DMS 273 (cell line): ENCODE data around the gene DEPP1.

ENCODE experiments used
- DNase-seq: peaks from one replicate; lab custom pipeline; 2025; ENCODE audit not compliant: unreplicated experiment; lab: John Stamatoyannopoulos, UW

The DEPP1 gene

GRCh38 chr10:44993922-44994751, 15.5 kb upstream of the DEPP1 start:
- no peak for DNase-seq

GRCh38 chr10:44993226-44993921, 14.8 kb upstream of the DEPP1 start:
- DNase-seq: no peak

DNA sequence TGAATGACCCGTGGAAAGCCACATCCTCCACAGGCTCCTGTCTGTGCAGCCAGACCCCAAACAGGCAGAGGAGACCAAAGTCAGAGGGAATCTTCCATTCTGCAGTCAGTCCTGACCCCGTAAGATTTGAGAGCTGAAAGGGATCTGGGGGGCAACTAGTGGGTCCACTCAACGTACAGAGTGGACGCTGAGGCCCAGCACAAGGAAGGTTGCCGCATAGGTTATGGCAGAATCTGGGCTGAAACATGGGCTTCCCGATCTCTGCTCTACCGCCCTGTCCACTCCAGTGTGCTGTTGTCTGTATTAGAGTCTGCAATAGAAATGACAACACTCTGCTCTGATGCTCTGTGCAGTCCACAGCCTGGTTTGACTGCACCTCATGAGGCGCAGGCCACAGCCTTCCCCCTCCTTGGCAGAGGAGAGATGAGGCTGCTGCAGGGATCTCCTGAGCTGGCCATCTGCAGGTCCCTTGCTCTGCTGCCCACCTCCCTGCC, 14.2 kb upstream of the DEPP1 start:
- no peak for DNase-seq

DNA sequence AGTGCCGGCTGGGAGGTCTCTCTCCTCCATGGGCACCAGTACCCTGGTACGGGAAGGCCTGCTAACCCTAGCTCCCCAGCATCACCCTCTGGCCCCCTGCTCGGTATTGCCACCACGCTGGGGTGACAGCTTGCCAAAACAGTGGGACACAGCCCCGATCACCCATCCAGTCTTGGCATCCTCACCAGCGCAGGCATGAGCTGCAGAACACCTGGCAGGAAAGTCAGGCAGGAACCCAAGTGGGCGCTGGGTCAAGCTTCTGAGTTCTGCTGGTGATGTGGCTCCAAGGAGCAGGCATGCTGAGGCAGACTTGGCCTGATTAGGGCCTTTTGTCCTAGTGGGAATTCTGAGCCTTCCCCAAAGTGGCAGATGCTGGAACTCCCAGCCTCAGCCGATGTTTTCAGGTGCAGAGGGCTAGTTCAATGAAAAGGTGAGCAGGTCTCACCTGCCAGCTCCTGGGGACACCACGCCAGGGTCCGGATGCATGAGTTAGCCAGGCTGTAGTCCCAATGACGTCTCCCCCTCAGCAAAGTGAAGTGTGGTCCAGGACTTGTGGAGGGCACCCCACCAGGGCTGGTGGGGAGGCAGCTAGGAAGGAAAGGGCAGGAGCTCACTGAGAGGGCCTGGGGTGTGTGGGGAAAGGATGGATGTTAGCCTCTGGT, 13.6 kb upstream of the DEPP1 start:
- DNase-seq: no peak

DNA sequence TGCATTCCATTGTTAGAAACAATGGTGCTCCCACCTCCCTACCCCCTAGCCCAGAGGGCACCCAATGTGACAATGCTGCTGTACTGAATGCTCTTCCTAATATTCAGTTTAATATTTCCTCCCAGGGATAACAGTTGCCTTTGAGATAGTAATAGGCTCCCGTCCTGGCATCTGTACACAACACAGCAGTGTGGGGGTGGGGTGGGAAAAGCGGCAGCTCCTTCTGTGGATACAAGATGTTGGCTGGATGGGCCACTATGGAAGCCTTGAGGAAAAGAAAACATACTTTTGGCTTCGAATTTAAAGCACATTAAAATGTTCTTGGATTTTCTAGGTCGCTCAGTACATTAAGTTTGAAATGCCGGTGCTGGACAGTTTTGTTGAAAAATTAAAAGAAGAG, 13.0 kb upstream of the DEPP1 start:
- DNase-seq: no peak

DNA sequence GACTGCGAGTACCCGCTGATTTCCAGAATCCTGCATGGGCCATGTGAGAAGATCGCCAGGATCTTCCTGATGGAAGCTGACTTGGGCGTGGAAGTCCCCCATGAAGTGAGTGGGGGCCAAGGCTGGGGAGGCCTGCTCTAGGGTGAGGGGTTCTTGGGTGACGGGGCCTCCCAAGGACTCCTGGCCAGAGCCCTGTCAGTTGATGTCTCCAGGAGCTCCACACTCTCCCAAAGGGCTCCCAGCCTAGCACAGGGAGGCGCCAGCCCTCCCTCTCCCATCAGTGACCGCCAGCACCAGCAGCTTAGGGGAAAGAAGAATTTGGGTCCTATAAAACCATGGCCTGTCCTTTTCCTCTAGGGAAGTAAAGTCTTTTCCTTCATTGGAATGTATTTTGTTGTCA, 12.4 kb upstream of the DEPP1 start:
- DNase-seq: no peak

- no peak for DNase-seq
Observed at GRCh38 chr10:44990302-44990655, 11.7 kb upstream of the DEPP1 start.

- DNase-seq: no peak
Observed at GRCh38 chr10:44989597-44990301, 11.1 kb upstream of the DEPP1 start.

DNA sequence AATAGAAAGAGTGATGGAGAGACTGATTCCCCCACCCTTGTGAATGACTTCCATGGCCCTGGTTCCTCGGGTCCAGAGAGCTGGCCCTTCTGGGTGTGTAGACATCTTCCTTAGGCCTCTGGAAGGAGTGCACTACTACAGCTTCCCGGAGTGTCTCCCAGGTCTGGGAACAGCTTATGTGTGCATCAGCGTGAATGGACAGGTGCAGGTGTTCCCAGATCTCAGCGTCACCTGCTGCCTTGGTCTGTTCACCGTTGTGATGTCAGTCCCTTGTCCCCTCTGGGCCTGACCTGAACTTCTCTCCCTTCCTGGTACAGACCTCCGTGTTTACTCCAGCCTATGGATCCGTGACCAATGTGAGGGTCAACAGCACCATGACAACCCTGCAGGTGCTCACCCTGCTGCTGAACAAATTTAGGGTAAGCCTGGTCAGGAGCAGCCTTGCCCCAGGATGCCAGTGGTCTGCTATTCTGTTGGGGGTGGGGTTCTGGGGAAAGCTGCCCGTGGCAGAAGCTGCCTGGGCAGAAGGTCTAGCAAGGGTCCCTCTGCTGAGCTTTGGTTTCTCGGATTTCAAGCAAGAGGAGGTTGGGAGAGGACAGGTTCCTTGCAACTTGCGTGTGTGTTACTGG, 10.5 kb upstream of the DEPP1 start:
- DNase-seq: no peak

- DNase-seq: no peak
Observed at GRCh38 chr10:44986670-44987069, 8.1 kb upstream of the DEPP1 start.

DNA sequence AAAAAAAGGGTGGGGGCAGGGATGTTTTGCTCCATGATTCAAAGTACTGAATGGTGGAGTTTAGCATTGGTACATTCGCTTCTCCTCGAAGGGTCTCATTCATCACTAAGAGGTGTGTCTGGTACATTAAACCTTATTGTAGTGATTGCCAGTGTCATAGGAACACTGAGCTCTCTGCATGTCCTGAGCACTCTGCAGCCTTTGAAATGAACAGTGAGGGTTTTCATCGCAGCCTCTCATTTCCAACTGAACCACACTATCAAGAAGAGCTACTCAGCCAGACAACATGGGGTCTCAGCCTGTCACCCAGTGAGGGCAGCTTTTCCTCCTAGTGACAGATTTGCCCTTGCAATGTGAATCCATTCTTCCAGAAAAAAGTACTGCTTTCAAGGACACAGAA, 7.6 kb upstream of the DEPP1 start:
- no peak for DNase-seq

GRCh38 chr10:44985175-44985681, 6.6 kb upstream of the DEPP1 start:
- DNase-seq: no peak

DNA sequence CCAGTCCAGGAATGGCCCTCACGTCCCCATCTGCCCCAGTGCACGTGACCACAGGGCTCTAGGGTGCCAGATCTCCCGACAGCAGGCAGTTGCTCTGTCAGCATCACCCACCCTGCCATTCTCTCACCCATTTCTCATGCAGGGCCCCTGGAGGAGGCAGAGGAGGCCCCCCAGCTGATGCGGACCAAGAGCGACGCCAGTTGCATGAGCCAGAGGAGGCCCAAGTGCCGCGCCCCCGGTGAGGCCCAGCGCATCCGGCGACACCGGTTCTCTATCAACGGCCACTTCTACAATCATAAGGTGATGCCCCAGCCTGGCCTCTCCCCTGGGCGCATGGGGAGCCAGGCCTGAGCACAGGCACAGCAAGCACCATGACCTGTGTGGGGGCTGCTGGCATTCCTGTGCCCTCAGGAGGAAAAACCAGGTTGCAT, 6.1 kb upstream of the DEPP1 start:
- no peak for DNase-seq

GRCh38 chr10:44983895-44984278, 5.3 kb upstream of the DEPP1 start:
- DNase-seq: no peak

GRCh38 chr10:44983066-44983894, 4.7 kb upstream of the DEPP1 start:
- DNase-seq: no peak

GRCh38 chr10:44982496-44982895, 3.9 kb upstream of the DEPP1 start:
- DNase-seq: no peak

DNA sequence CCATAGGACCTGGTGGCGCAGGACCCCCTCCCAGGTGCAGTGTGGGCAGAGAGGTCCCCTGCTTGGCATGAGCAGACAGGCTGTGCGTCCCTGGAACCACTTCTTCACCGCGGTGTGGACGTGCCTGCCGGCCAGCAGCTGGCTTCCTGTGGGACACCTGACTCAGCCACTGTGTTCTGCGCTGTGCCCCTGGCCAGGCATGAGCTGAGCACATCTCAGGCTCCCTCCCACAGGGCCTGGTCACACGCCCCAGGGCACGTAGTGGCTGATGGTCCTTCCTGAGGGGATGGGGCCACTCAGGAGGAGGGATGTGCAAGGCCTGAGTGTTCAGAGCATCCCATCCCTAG, 3.5 kb upstream of the DEPP1 start:
- no peak for DNase-seq

DNA sequence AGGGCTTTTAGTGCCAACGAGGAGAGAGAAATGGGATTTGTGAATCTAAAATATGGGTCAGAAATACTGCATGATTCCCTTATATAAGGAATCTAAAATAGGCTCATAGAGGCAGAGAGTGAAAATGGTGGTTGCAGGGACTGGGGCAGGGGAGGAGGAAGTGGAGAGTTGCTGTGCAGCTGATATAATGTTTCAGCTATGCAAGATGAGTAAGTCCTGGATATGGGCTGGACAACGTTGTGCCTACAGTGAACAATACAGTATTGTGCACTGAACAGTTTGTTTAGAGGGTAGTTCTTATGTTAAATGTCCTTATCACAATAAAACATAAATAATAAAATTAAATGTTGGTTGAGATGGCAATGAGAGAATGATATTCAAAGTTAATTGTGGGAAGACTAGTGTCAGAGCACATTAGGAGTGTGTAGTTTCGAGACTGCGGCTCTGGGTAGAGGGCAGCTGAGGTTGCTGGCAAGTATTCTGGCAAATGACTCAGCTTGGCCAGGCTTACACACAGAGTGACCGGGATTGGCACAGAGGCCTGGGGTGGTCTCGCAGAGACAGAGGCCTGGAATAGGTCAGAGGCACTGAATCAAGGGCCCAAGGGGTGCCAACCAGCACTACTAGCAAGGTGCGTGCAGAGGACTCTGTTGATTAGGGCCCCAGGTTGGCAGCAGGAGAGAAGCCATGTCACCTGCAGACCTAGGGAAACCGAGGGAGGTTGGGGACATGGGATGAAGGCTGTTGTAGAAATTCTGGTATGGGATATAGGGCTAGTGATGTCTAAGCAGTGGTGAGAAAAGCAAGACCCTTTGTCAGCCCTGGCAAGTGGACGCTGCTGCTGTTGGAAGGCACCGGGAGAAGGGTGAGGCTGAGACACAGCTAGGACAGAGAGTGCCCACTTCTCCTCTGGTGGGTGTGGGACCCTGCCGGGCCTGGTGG, 2.8 kb upstream of the DEPP1 start:
- no peak for DNase-seq
